ENCODE data around the gene HDAC4.

DNA sequence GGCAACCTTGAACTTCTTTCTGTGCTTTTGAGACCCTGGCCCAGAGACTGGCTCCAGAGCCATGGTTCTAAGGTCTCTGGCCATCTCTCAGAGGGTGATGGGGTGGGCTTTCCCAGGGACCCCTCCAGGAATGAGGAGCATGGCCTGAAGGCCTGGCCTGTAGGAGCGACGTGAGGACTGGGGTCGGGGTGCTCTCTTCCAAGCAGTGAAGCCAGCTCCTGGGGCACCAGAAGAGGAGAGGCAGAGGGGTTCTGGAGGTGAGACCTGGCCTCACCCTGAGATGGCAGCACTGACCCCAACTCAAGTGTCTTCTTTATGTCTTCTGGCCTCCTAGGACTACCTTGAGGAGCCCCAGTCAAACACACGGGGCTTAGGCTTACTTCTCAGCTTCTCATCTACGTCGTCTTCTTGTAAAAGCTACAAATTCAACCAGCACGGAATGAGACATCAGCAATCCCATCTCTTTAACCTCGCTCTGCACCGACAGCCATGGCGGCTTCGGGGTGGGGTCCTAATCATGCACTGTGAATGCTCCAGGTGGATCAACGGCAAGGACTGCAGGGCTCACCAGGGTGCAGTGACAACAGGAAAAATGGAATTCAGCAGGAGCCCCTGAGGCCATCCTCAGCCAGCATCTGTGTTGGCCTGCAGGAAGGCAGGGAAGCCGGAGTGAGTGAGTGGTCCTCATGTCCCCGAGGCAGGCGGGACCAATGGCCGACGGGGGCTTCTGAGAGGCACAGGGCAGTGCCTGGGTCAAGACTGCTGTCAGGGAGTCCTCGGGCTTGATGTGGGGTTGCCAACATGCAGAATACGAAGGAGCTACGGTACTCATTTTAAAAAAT lies 214.1 kb downstream of the HDAC4 start:
- TF ChIP-seq CTCF (IDR thresholded peaks at IDR 0.05): no peak
- no peak for TF ChIP-seq POLR2A (IDR thresholded peaks at IDR 0.05)
